Measurements from ENCODE around the gene GREB1L. TPM values are rescaled to one million over a fixed set of nuclear protein-coding genes. Genes with fewer than 3 reads are reported as not detected.

Gene GREB1L
- polyA plus RNA-seq, 1 donor (not counting 4 experiments of a cell fraction or from before 2014, with no cell fraction given) = 5.5 TPM

- dilution Hi-C loops (cut with MboI; ENCODE audit: extremely low pct_ligation_motif_present, low sequenced_read_pairs) = no loop called here
- Histone ChIP-seq H4K20me1 (ENCODE audit: control insufficient read depth, extremely low read depth, insufficient read depth, low read length) (no peaks in the 10 kb centered on the region), H3K79me2 (ENCODE audit: control insufficient read depth, insufficient read depth, low read length) (no peaks in the 10 kb centered on the region), H3K36me3 (ENCODE audit: control insufficient read depth in 2 of 2, extremely low read depth in 1 of 2, insufficient read depth in 2 of 2, low read length in 2 of 2) (no peaks in the 10 kb centered on the region), H3K27ac (ENCODE audit: control insufficient read depth, insufficient read depth, low read length) (no peak overlapping the region), H3K9me1 (ENCODE audit: control insufficient read depth, extremely low read depth, insufficient read depth, low read length) (no peaks in the 10 kb centered on the region), H3K4me2 (ENCODE audit: control insufficient read depth, extremely low read depth, insufficient read depth, low read depth, low read length) (no peak overlapping the region), H3K27me3 (ENCODE audit: control insufficient read depth, extremely low read depth, insufficient read depth, low read length) (no peaks in the 10 kb centered on the region), H3K4me1 (ENCODE audit: control insufficient read depth, extremely low read depth, insufficient read depth, low read length) (no peaks in the 10 kb centered on the region), H3K9ac (ENCODE audit: control insufficient read depth, extremely low read depth, insufficient read depth, low read length) (no peak overlapping the region), H2AFZ (ENCODE audit: control insufficient read depth, low read length) (no peak overlapping the region), H3K4me3 (ENCODE audit: control insufficient read depth in 2 of 3, extremely low read depth in 1 of 3, insufficient read depth in 2 of 3, low read depth in 1 of 3, low read length in 3 of 3) (no peak overlapping the region), H3K9me3 (ENCODE audit: control insufficient read depth, low read depth, low read length) (no peaks in the 10 kb centered on the region)
- DNase-seq (ENCODE audit: low read depth, low spot score) (no peak), FAIRE-seq (no peak)
- TF ChIP-seq EZH2 (IDR thresholded peaks at IDR 0.05; ENCODE audit: low read length) (no peak), CTCF (optimal IDR thresholded peaks at IDR 0.05 in 1 of 3, IDR thresholded peaks at IDR 0.05 in 1 of 3, conservative IDR thresholded peaks at IDR 0.05 in 1 of 3; ENCODE audit: extremely low read depth in 1 of 3, insufficient read depth in 2 of 3, low read length in 3 of 3) (no peak)
Observed at GRCh38 chr18:21359746-21360145, 117.7 kb downstream of the GREB1L start.

GRCh38 chr18:21361307-21361880, 119.4 kb downstream of the GREB1L start:
- H3K9me1 ChIP-seq (ENCODE audit: control insufficient read depth, extremely low read depth, insufficient read depth, low read length) = no peaks in the 10 kb centered on the region
- no peaks in the 10 kb centered on the region for H3K27me3 ChIP-seq (ENCODE audit: control insufficient read depth, extremely low read depth, insufficient read depth, low read length)
- no peaks in the 10 kb centered on the region for H3K79me2 ChIP-seq (ENCODE audit: control insufficient read depth, insufficient read depth, low read length)

More at GRCh38 chr18:21361307-21361880, 119.4 kb downstream of the GREB1L start:
- Histone ChIP-seq H3K4me3 (ENCODE audit: control insufficient read depth in 2 of 3, extremely low read depth in 1 of 3, insufficient read depth in 2 of 3, low read depth in 1 of 3, low read length in 3 of 3) (no peak overlapping the region), H3K27ac (ENCODE audit: control insufficient read depth, insufficient read depth, low read length) (no peak overlapping the region), H3K4me2 (ENCODE audit: control insufficient read depth, extremely low read depth, insufficient read depth, low read depth, low read length) (no peak overlapping the region), H4K20me1 (ENCODE audit: control insufficient read depth, extremely low read depth, insufficient read depth, low read length) (no peaks in the 10 kb centered on the region), H2AFZ (ENCODE audit: control insufficient read depth, low read length) (no peak overlapping the region), H3K9me3 (ENCODE audit: control insufficient read depth, low read depth, low read length) (no peaks in the 10 kb centered on the region), H3K9ac (ENCODE audit: control insufficient read depth, extremely low read depth, insufficient read depth, low read length) (no peak overlapping the region), H3K36me3 (ENCODE audit: control insufficient read depth in 2 of 2, extremely low read depth in 1 of 2, insufficient read depth in 2 of 2, low read length in 2 of 2) (no peaks in the 10 kb centered on the region), H3K4me1 (ENCODE audit: control insufficient read depth, extremely low read depth, insufficient read depth, low read length) (no peaks in the 10 kb centered on the region)
- FAIRE-seq (no peak), DNase-seq (ENCODE audit: low read depth, low spot score) (no peak)
- dilution Hi-C loops (cut with MboI; ENCODE audit: extremely low pct_ligation_motif_present, low sequenced_read_pairs) = no loop called here
- TF ChIP-seq CTCF (optimal IDR thresholded peaks at IDR 0.05 in 1 of 3, IDR thresholded peaks at IDR 0.05 in 1 of 3, conservative IDR thresholded peaks at IDR 0.05 in 1 of 3; ENCODE audit: extremely low read depth in 1 of 3, insufficient read depth in 2 of 3, low read length in 3 of 3) (no peak), EZH2 (IDR thresholded peaks at IDR 0.05; ENCODE audit: low read length) (no peak)

Data from keratinocyte (primary cell).